Testis (tissue), 3 donors: ENCODE results near the gene PRR23E. TPM values are rescaled to one million over a fixed set of nuclear protein-coding genes. Genes with fewer than 3 reads are reported as not detected.

Experiments used
- DNase-seq: peaks from one replicate; pipeline ENCODE4 v3.0.0-alpha.2; 2019
- H3K27ac ChIP-seq, 2 donors: fragments of 200-600 bp; sonication (generic); one replicate each; pipeline ENCODE4 v1.5.1; 2019
- H3K27me3 ChIP-seq: fragments of 200-600 bp; sonication (generic); one replicate; pipeline ENCODE4 v1.5.1; 2019
- H3K36me3 ChIP-seq: fragments of 200-600 bp; sonication (generic); one replicate; pipeline ENCODE4 v1.5.1; 2017; ENCODE audit warnings: low read depth; ENCODE audit errors: missing control alignments
- H3K4me1 ChIP-seq: fragments of 200-600 bp; sonication (generic); one replicate; pipeline ENCODE4 v1.5.1; 2019
- H3K4me3 ChIP-seq, 2 donors: fragments of 200-600 bp; sonication (generic); one replicate each; pipeline ENCODE4 v1.5.1; 2017 to 2019
- H3K9me3 ChIP-seq: fragments of 200-600 bp; sonication (generic); one replicate; pipeline ENCODE4 v1.5.1; 2017
- CTCF ChIP-seq, 3 experiments: fragments of 450-650 bp in 2 of 3; fragments of 200-600 bp in 1 of 3; sonication (generic) in 1 of 3; IDR thresholded peaks; one replicate each; pipeline ENCODE4 v1.5.1; 2016 to 2019; ENCODE audit warnings: antibody characterized with exemption in 3 of 3, mild to moderate bottlenecking in 2 of 3, moderate library complexity in 1 of 3
- POLR2A ChIP-seq: fragments of 450-650 bp; IDR thresholded peaks from one replicate; pipeline ENCODE4 v1.6.1; 2017; ENCODE audit warnings: antibody characterized with exemption, mild to moderate bottlenecking, moderate library complexity
- WGBS, 2 donors: methylation state at CpG; one replicate each; pipeline ENCODE4 v1.1.5; 2018; 5-methylcytosine and 5-hydroxymethylcytosine counted together
- intact Hi-C: fragments of 100-400 bp; cut with DNase I; formaldehyde crosslinking; loops from one replicate; pipeline ENCODE4 v1.15.1; 2023; ENCODE audit warnings: low total_unique reads
- polyA plus RNA-seq: library from polyadenylated mRNA; stranded (reverse); fragments of 350-450 nt; fragmentation: Illumina TruSeq; extraction: RNeasy Lipid Tissue Mini Kit (QIAGEN cat#74804); gene quantifications from one replicate; pipeline ENCODE4 v1.2.3, GENCODE V29; 2014; ENCODE audit warnings: low read depth, low replicate concordance; ENCODE audit not compliant: insufficient read depth
- total RNA-seq, 2 donors: library from RNA; depleted of rRNA; stranded (reverse); fragments of >200 nt; gene quantifications; one replicate each; pipeline ENCODE4 v1.2.3, GENCODE V29; 2016

PRR23E gene
- total and polyA plus RNA-seq, 3 donors from 2014 or later: 0.87 to 1.5 (median 1.0) TPM

GRCh38 chr3:127193775-127194174, 844 bp downstream of the PRR23E start:
- Histone ChIP-seq H3K4me1 (no peaks in the 10 kb centered on the region), H3K4me3 (no peak overlapping the region), H3K27ac (no peak overlapping the region), H3K36me3 (no peaks in the 10 kb centered on the region), H3K27me3 (no peaks in the 10 kb centered on the region), H3K9me3 (no peaks in the 10 kb centered on the region)
- 51 to 61% methylated on average over 3 of the region's 3 CpGs for WGBS, 2 donors
- intact Hi-C loops: no loop called here
- no peak for TF ChIP-seq POLR2A
- no peak for TF ChIP-seq CTCF (IDR thresholded peaks at IDR 0.05)
- DNase-seq: no peak

- intact Hi-C loops: no loop called here
- Histone ChIP-seq H3K27ac (no peak overlapping the region), H3K9me3 (no peaks in the 10 kb centered on the region), H3K27me3 (no peaks in the 10 kb centered on the region), H3K36me3 (no peaks in the 10 kb centered on the region), H3K4me3 (no peak overlapping the region), H3K4me1 (no peaks in the 10 kb centered on the region)
- no peak for TF ChIP-seq CTCF (IDR thresholded peaks at IDR 0.05)
- no peak for TF ChIP-seq POLR2A
- 89 to 95% methylated on average over 8 of the region's 8 CpGs for WGBS, 2 donors
- DNase-seq: no peak
These were observed 1.8 kb downstream of the PRR23E start for GRCh38 chr3:127194601-127195187.

GRCh38 chr3:127195417-127195816, 2.5 kb downstream of the PRR23E start:
- H3K27ac ChIP-seq: no peak overlapping the region
- no peak for DNase-seq
- WGBS, 2 donors: 91 to 94% methylated on average over 6 of the region's 6 CpGs
- TF ChIP-seq POLR2A (no peak), CTCF (IDR thresholded peaks at IDR 0.05) (no peak)
- no peak overlapping the region for H3K4me3 ChIP-seq
- no peaks in the 10 kb centered on the region for H3K4me1 ChIP-seq
- H3K27me3 ChIP-seq: no peaks in the 10 kb centered on the region
- no peaks in the 10 kb centered on the region for H3K9me3 ChIP-seq
- no peaks in the 10 kb centered on the region for H3K36me3 ChIP-seq
- intact Hi-C loops: no loop called here

GRCh38 chr3:127196002-127196401, 3.1 kb downstream of the PRR23E start:
- DNase-seq: no peak
- WGBS, 2 donors: 65 to 88% methylated on average over 2 of the region's 2 CpGs
- intact Hi-C loops: no loop called here

More at GRCh38 chr3:127196002-127196401, 3.1 kb downstream of the PRR23E start:
- no peak overlapping the region for H3K27ac ChIP-seq
- no peak overlapping the region for H3K4me3 ChIP-seq
- H3K36me3 ChIP-seq: no peaks in the 10 kb centered on the region
- TF ChIP-seq POLR2A: no peak
- no peak for TF ChIP-seq CTCF (IDR thresholded peaks at IDR 0.05)
- no peaks in the 10 kb centered on the region for H3K4me1 ChIP-seq
- no peaks in the 10 kb centered on the region for H3K9me3 ChIP-seq
- no peaks in the 10 kb centered on the region for H3K27me3 ChIP-seq
